K562 (cell line): ENCODE measurements around the gene CDK5RAP3. TPM values are rescaled to one million over a fixed set of nuclear protein-coding genes. Genes with fewer than 3 reads are reported as not detected.
A peak's percentile ranks its signal among the peaks of the same experiment; 100 is the strongest.

Experiments
- ATAC-seq: fragments of 200-7000 bp; cut with Tn5 transposase; 3 replicates; pipeline ENCODE4 v1.9.1; 2020; ENCODE audit warnings: moderate library complexity
- BruUV-seq: library from RNA; stranded (reverse); fragments of 400-500 nt; replicated peaks from 2 replicates; lab custom pipeline; 2021; lab: Mats Ljungman, UMichigan
- CTCF ChIA-PET: fragments of 300-600 bp; formaldehyde crosslinking; extraction: SDS; loops from one replicate; lab custom pipeline; 2021; ENCODE audit warnings: low intra/inter-chr PET ratio; lab: Yijun Ruan, JAX
- POLR2A ChIA-PET: fragments of 300-600, 350-650 bp; sonication (Branson Sonifier 250); formaldehyde crosslinking; extraction: SDS; loops from one replicate; lab custom pipeline; 2021; ENCODE audit warnings: antibody characterized with exemption, inconsistent platforms; lab: Yijun Ruan, JAX
- DNase-seq, 4 experiments: peaks; one replicate each; pipeline versions ENCODE4 v3.0.0 to v3.0.0-alpha.2; 2011 to 2018; ENCODE audit warnings: low spot score in 3 of 4, mixed read lengths in 3 of 4; ENCODE audit errors: extremely low read depth in 1 of 4
- FAIRE-seq: peaks from 2 replicates; lab custom pipeline; 2011; peaks lifted over from hg19 to GRCh38; lab: Jason Lieb, UNC
- H2AFZ ChIP-seq: 2 replicates; pipeline ENCODE4 v1.6.0; 2011; ENCODE audit warnings: low read depth, low read length, control low read depth, inconsistent platforms
- H3K27ac ChIP-seq: fragments of 200-600 bp; 3 replicates; pipeline ENCODE4 v1.8.0; 2011; ENCODE audit warnings: low read depth, mild to moderate bottlenecking, control low read depth, inconsistent platforms, low read length, moderate library complexity, mixed read lengths; ENCODE audit errors: extremely low read depth
- H3K27me3 ChIP-seq, 2 experiments: fragments of 300-600 bp in 1 of 2; 2 replicates in 1 of 2; 3 replicates in 1 of 2; pipeline versions ENCODE4 v1.6.0 to v1.8.0; 2011; ENCODE audit warnings: inconsistent platforms in 2 of 2, low read length in 2 of 2, mild to moderate bottlenecking in 1 of 2, mixed read lengths in 1 of 2, moderate library complexity in 1 of 2; ENCODE audit not compliant: control insufficient read depth in 2 of 2, insufficient read depth in 2 of 2
- H3K36me3 ChIP-seq: fragments of 300-600 bp; 3 replicates; pipeline ENCODE4 v1.8.0; 2011; ENCODE audit warnings: mild to moderate bottlenecking, low read length, inconsistent platforms; ENCODE audit not compliant: control insufficient read depth, insufficient read depth
- H3K4me1 ChIP-seq, 2 experiments: fragments of 200-600 bp in 1 of 2; replicated peaks in 1 of 2; 2 replicates in 1 of 2; 3 replicates in 1 of 2; pipeline versions ENCODE4 v1.5.1 to v1.8.0; 2011; ENCODE audit warnings: inconsistent platforms in 2 of 2, low read length in 2 of 2, mild to moderate bottlenecking in 1 of 2, mixed read lengths in 1 of 2, moderate library complexity in 1 of 2; ENCODE audit not compliant: control insufficient read depth in 2 of 2, insufficient read depth in 2 of 2
- H3K4me2 ChIP-seq: 2 replicates; pipeline ENCODE4 v1.6.1; 2011; ENCODE audit warnings: low read length, control low read depth, inconsistent platforms, mixed read lengths; ENCODE audit not compliant: insufficient read depth
- H3K4me3 ChIP-seq: fragments of 200-600 bp; sonication (generic), shearing (Covaris generic); 2 replicates; pipeline ENCODE4 v1.5.1; 2016; ENCODE audit warnings: control low read depth, inconsistent platforms
- H3K79me2 ChIP-seq: fragments of 200-600 bp; 3 replicates; pipeline ENCODE4 v1.8.0; 2011; ENCODE audit warnings: low read length, inconsistent platforms; ENCODE audit not compliant: control insufficient read depth, insufficient read depth
- H3K9ac ChIP-seq, 2 experiments: 2 replicates each; pipeline versions ENCODE4 v1.6.0 to v1.6.1; 2011; ENCODE audit warnings: low read depth in 2 of 2, low read length in 2 of 2, control low read depth in 1 of 2, inconsistent platforms in 1 of 2, mild to moderate bottlenecking in 1 of 2, mixed read lengths in 1 of 2; ENCODE audit not compliant: insufficient read depth in 1 of 2
- H3K9me1 ChIP-seq: one replicate; pipeline ENCODE4 v1.6.0; 2011; ENCODE audit warnings: inconsistent platforms, mild to moderate bottlenecking, low read length, moderate library complexity; ENCODE audit not compliant: control insufficient read depth, insufficient read depth
- H3K9me3 ChIP-seq: replicated peaks from 2 replicates; pipeline ENCODE4 v1.5.1; 2011; ENCODE audit warnings: low read depth, low read length, inconsistent platforms; ENCODE audit not compliant: control insufficient read depth, insufficient read depth
- H4K20me1 ChIP-seq: replicated peaks from 2 replicates; pipeline ENCODE4 v1.6.1; 2011; ENCODE audit warnings: low read length, inconsistent platforms, mixed read lengths; ENCODE audit not compliant: control insufficient read depth, insufficient read depth
- CHCHD3 ChIP-seq: fragments of 250-450 bp; sonication (Bioruptor Pico); IDR thresholded peaks from 2 replicates; pipeline ENCODE4 v2.1.2; 2022; ENCODE audit warnings: mild to moderate bottlenecking
- E2F4 ChIP-seq: sonication (generic); formaldehyde crosslinking; IDR thresholded peaks from 2 replicates; pipeline ENCODE4 v1.8.0; 2022; ENCODE audit warnings: mild to moderate bottlenecking, low read depth, missing genetic modification reagents
- GTF2E2 ChIP-seq: fragments of 200-800 bp; sonication (Bioruptor generic); IDR thresholded peaks from 2 replicates; pipeline ENCODE4 v1.6.1; 2016; ENCODE audit warnings: missing genetic modification characterization, missing compliant biosample characterization
- HNRNPLL ChIP-seq: fragments of 200-400 bp; formaldehyde crosslinking; IDR thresholded peaks from 2 replicates; pipeline ENCODE4 v1.6.1; 2017; ENCODE audit warnings: low read length, low read depth, mild to moderate bottlenecking; ENCODE audit not compliant: poor library complexity, severe bottlenecking
- KAT2B ChIP-seq: IDR thresholded peaks from one replicate; pipeline ENCODE4 v1.6.1; 2012; ENCODE audit warnings: low read depth, mild to moderate bottlenecking, control low read depth, inconsistent platforms, low read length, moderate library complexity
- NKRF ChIP-seq: fragments of 450-650 bp; IDR thresholded peaks from 2 replicates; pipeline ENCODE4 v1.6.1; 2016; ENCODE audit warnings: borderline replicate concordance
- POLR2AphosphoS2 ChIP-seq: IDR thresholded peaks from 2 replicates; pipeline ENCODE4 v1.6.1; 2012; ENCODE audit warnings: low read length, improper control_type of control experiment
- SRSF9 ChIP-seq: fragments of 200-400 bp; formaldehyde crosslinking; IDR thresholded peaks from 2 replicates; pipeline ENCODE4 v1.6.1; 2017; ENCODE audit warnings: low read depth, low read length, borderline replicate concordance
- WGBS: fragments of 100-300 bp; shearing (Covaris generic); methylation state at CpG from one replicate; pipeline ENCODE4 v1.1.6; 2016; ENCODE audit warnings: low coverage, mixed read lengths; ENCODE audit not compliant: insufficient coverage; ENCODE audit errors: missing lambda C conversion rate; 5-methylcytosine and 5-hydroxymethylcytosine counted together
- in situ Hi-C: fragments of 300-500 bp; cut with MboI; formaldehyde crosslinking; loops from 4 replicates; pipeline ENCODE4 v1.15.0; 2018; ENCODE audit warnings: inconsistent platforms, mixed read lengths
- intact Hi-C: fragments of 100-400 bp; cut with micrococcal nuclease; formaldehyde crosslinking; loops from 2 replicates; pipeline ENCODE4 v1.14.2; 2022
- polyA plus RNA-seq, 8 experiments: library from polyadenylated mRNA; depleted of rRNA in 4 of 8; stranded (reverse) in 5 of 8; unstranded in 3 of 8; fragments of >200 nt; fragmentation: Nextera tagmentation in 2 of 8; fragmentation: Illumina TruSeq in 1 of 8; extraction: Ambion mirVana in 2 of 8; extraction: Trizol in 1 of 8; gene quantifications; 2 replicates each; pipeline versions ENCODE4 v1.2.1 to v1.2.3, GENCODE V29; 2011 to 2014; ENCODE audit warnings: inconsistent platforms in 1 of 8, missing spikeins in 1 of 8
- total RNA-seq, 7 experiments: library from RNA; depleted of rRNA in 6 of 7; stranded (reverse); fragments of >200 nt in 6 of 7; fragmentation: Illumina TruSeq in 2 of 7; extraction: Trizol in 2 of 7; gene quantifications; 2 replicates each; pipeline versions ENCODE4 v1.2.1 to v1.2.3, GENCODE V29; 2011 to 2021; ENCODE audit warnings: low replicate concordance in 1 of 7
- TF ChIP-seq, protein P1 (sequence below): fragments of 250-450 bp; sonication (Bioruptor Pico); IDR thresholded peaks from 2 replicates; pipeline ENCODE4 v1.5.0; 2021; ENCODE audit warnings: mild to moderate bottlenecking, moderate library complexity

The CDK5RAP3 gene
- total and polyA plus RNA-seq, 9 of the 15 experiments (the other 6 are each of a cell fraction or from before 2014, with no cell fraction given) = 44.2 to 202 (median 91.5) TPM

DNA sequence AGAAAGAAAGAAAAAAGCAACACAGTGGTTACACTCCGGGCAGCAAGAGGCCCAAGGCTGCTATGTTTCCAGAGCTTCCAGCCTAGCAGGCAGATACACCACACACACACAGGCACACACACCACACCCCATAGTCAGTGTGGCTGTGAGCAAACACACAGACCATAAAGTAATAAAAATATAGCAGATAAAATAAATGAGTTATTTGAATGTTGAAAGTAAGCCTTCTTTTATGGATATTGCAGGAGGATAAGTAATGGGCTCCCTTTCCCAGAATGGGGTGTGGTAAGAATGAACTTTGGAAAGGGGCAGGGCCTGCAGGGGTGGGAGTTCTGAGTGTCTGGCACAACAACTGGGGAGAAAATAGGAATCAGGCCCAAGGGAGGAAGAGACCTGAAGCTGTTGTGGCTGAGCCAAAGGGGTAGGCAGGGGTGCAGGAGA, 4.8 kb upstream of the CDK5RAP3 start:
- H3K36me3 ChIP-seq = no peaks in the 10 kb centered on the region
- TF ChIP-seq CHCHD3 (CRISPR knock-in tag) (no peak), NKRF (no peak), KAT2B (no peak), POLR2AphosphoS2 (no peak), SRSF9 (no peak), GTF2E2 (no peak), HNRNPLL (no peak), E2F4 (CRISPR knock-in tag) (no peak)
- TF ChIP-seq, protein P1, sequence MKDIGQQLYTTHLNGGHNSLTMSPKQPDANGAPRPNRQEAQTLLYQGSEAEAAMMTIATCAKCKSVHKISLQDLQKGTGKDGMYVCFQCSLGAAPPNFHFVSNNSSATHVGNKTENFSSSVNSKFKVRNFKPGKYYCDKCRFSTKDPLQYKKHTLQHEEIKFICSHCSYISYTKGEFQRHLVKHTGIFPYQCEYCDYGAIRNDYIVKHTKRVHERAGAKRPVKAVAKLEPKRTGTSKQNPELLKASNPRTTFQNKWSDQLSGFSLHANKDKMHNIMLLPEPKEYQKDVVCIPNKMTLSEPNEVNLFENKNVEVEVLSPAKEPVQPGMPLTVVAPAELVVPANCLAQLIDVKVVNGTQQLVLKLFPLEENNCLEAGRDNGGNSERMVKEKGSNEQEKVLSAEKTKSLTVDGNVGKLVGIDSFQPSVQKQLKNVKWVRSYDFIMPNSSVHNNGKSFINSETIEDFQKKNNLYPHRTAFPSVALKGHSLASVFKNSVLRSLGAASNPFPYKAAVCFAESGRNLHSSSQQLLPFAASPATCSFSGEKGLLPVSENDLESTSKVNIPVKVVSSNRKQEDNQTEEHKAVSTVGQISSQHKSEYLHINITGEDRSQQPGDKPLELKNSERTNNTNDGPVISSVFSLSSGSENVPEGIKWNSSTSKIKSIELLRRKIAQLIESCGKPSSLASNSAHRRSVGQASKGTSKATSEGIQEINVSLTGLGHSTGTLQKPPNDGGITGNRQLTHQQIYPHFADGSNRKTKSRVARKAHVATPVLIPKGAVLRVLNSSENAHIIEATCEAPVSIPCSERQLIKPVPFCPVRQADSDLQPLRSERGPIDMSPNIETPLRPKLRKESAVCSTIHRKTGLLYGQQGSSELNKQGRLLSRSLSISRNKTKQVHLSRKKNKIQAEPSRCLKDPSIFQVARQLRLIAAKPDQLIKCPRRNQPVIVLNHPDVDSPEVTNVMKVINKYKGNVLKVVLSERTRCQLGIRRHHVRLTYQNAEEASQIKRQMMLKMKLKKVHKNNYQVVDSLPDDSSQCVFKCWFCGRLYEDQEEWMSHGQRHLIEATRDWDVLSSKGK (CRISPR knock-in tag) = no peak
- H3K9me1 ChIP-seq = no peaks in the 10 kb centered on the region
- no peak for FAIRE-seq
- ChIA-PET CTCF (no interaction called here), POLR2A (interaction anchor here (0.6 kb wide), 1 partner anchor 598 kb away, joined by 3 read pairs; no protein-coding TSS in a partner anchor)
- DNase-seq = no peak
- BruUV-seq = no TSS peak
- ATAC-seq = no peak
- H4K20me1 ChIP-seq = no peaks in the 10 kb centered on the region
- no peak overlapping the region for H3K4me2 ChIP-seq
- in situ Hi-C loops = no loop called here
- peak overlapping the region; percentile 67 for H2AFZ ChIP-seq
- H3K4me1 ChIP-seq = peaks cover 12 to 23% of the 10 kb centered on the region in 2 experiments; a peak in 4 of 5 replicates
- intact Hi-C loops = no loop called here
- no peaks in the 10 kb centered on the region; a peak in 1 of 5 replicates for H3K27me3 ChIP-seq
- H3K9ac ChIP-seq = no peak overlapping the region
- no peak overlapping the region for H3K4me3 ChIP-seq
- no peak overlapping the region for H3K27ac ChIP-seq
- peaks cover 1% of the 10 kb centered on the region; the same call in 2 of the 3 replicates for H3K79me2 ChIP-seq
- no peaks in the 10 kb centered on the region for H3K9me3 ChIP-seq
- 50% methylated on average over 1 of the region's 1 CpG for WGBS
